ENCODE data around the gene GDI1.

GDI1 gene

GRCh38 chrX:154404625-154405192 is 32.2 kb upstream of the GDI1 start:
- DNase-seq, result no peak
- in situ Hi-C loops (cut with MboI; ENCODE audit: low pct_unique_long_range_greater_than_20kb, low sequenced_read_pairs), result no loop called here

GRCh38 chrX:154408659-154409221 is 28.2 kb upstream of the GDI1 start:
- in situ Hi-C loops (cut with MboI; ENCODE audit: low pct_unique_long_range_greater_than_20kb, low sequenced_read_pairs), result no loop called here
- DNase-seq, result no peak

- DNase-seq, result peak; percentile 95
- in situ Hi-C loops (cut with MboI; ENCODE audit: low pct_unique_long_range_greater_than_20kb, low sequenced_read_pairs), result no loop called here
Measured at GRCh38 chrX:154409222-154409871, 27.6 kb upstream of the GDI1 start, which contains the start of gene DNASE1L1. Gene DNASE1L1 (minus strand): TSS chrX:154409254. CDS start chrX:154405568, 3,686 bp downstream.

- DNase-seq, result peak; percentile 55
- in situ Hi-C loops (cut with MboI; ENCODE audit: low pct_unique_long_range_greater_than_20kb, low sequenced_read_pairs), result no loop called here
Measured at GRCh38 chrX:154411981-154412340, 25.0 kb upstream of the GDI1 start.

GRCh38 chrX:154412468-154412867 is 24.5 kb upstream of the GDI1 start:
- in situ Hi-C loops (cut with MboI; ENCODE audit: low pct_unique_long_range_greater_than_20kb, low sequenced_read_pairs), result no loop called here
- peak; percentile 62 for DNase-seq

GRCh38 chrX:154413142-154413541 is 23.8 kb upstream of the GDI1 start:
- no peak for DNase-seq
- in situ Hi-C loops (cut with MboI; ENCODE audit: low pct_unique_long_range_greater_than_20kb, low sequenced_read_pairs), result no loop called here

- peak; percentile 58 for DNase-seq
- in situ Hi-C loops (cut with MboI; ENCODE audit: low pct_unique_long_range_greater_than_20kb, low sequenced_read_pairs), result no loop called here
Measured at GRCh38 chrX:154417157-154417556, 19.8 kb upstream of the GDI1 start.

- DNase-seq, result no peak
- in situ Hi-C loops (cut with MboI; ENCODE audit: low pct_unique_long_range_greater_than_20kb, low sequenced_read_pairs), result no loop called here
Measured at GRCh38 chrX:154419189-154419588, 17.8 kb upstream of the GDI1 start.

- no peak for DNase-seq
- in situ Hi-C loops (cut with MboI; ENCODE audit: low pct_unique_long_range_greater_than_20kb, low sequenced_read_pairs), result no loop called here
Measured at GRCh38 chrX:154419688-154420401, 17.1 kb upstream of the GDI1 start.

GRCh38 chrX:154420402-154420756 is 16.6 kb upstream of the GDI1 start:
- no peak for DNase-seq
- in situ Hi-C loops (cut with MboI; ENCODE audit: low pct_unique_long_range_greater_than_20kb, low sequenced_read_pairs), result no loop called here

GRCh38 chrX:154426916-154427770 is 9.8 kb upstream of the GDI1 start:
- no peak for DNase-seq
- in situ Hi-C loops (cut with MboI; ENCODE audit: low pct_unique_long_range_greater_than_20kb, low sequenced_read_pairs), result no loop called here

- in situ Hi-C loops (cut with MboI; ENCODE audit: low pct_unique_long_range_greater_than_20kb, low sequenced_read_pairs), result no loop called here
- DNase-seq, result peak; percentile 96
Measured at GRCh38 chrX:154428176-154429171, 8.5 kb upstream of the GDI1 start, which contains the start of gene ATP6AP1. Gene ATP6AP1 (plus strand): TSS chrX:154428677. CDS start chrX:154428693, 16 bp downstream.

GRCh38 chrX:154429711-154430110 is 7.2 kb upstream of the GDI1 start:
- in situ Hi-C loops (cut with MboI; ENCODE audit: low pct_unique_long_range_greater_than_20kb, low sequenced_read_pairs), result no loop called here

GRCh38 chrX:154430479-154430878 is 6.5 kb upstream of the GDI1 start:
- in situ Hi-C loops (cut with MboI; ENCODE audit: low pct_unique_long_range_greater_than_20kb, low sequenced_read_pairs), result no loop called here

More at GRCh38 chrX:154429711-154430110, 7.2 kb upstream of the GDI1 start:
- no peak for DNase-seq

GRCh38 chrX:154430916-154431315 is 6.0 kb upstream of the GDI1 start:
- no peak for DNase-seq
- in situ Hi-C loops (cut with MboI; ENCODE audit: low pct_unique_long_range_greater_than_20kb, low sequenced_read_pairs), result no loop called here

More at GRCh38 chrX:154430479-154430878, 6.5 kb upstream of the GDI1 start:
- DNase-seq, result no peak

GRCh38 chrX:154431341-154431740 is 5.6 kb upstream of the GDI1 start:
- in situ Hi-C loops (cut with MboI; ENCODE audit: low pct_unique_long_range_greater_than_20kb, low sequenced_read_pairs), result no loop called here
- peak; percentile 77 for DNase-seq

GRCh38 chrX:154432210-154432609 is 4.7 kb upstream of the GDI1 start:
- in situ Hi-C loops (cut with MboI; ENCODE audit: low pct_unique_long_range_greater_than_20kb, low sequenced_read_pairs), result no loop called here
- DNase-seq, result no peak

GRCh38 chrX:154433605-154434004 is 3.3 kb upstream of the GDI1 start:
- in situ Hi-C loops (cut with MboI; ENCODE audit: low pct_unique_long_range_greater_than_20kb, low sequenced_read_pairs), result no loop called here
- DNase-seq, result no peak
